Measurements from ENCODE around the gene ALDH1A1.

DNA sequence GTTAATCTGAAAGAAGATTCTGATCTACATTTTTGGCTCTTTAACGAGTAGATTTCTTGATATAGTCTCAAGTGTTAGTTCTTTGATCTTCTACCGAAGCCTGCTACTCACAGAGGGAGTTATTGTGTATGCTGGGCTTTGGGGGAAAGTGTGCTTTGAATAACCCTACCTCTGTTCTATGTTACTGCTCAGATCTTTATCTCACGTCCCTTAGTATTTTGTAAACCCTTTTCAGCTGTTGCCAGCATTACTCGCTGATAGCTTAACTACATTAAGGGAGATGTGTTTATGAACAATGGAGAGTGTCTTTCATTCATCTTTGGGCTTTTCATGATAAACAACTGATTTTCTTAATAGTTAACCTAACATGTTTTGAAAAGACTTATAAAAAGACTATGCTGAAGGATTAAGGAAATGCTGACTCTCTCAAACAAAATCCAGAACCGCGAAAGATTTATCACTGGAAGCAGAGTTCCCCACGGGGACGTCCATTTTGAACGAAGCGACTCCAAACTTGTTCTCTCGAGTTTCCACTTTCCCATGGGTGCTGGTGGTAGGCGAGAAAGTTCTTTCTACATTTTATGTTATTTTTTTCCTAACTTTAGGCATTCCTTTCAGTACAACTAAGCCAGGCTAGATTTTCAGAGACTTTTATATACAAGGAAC lies 27.9 kb upstream of the ALDH1A1 start:
- TF ChIP-seq, protein P1, sequence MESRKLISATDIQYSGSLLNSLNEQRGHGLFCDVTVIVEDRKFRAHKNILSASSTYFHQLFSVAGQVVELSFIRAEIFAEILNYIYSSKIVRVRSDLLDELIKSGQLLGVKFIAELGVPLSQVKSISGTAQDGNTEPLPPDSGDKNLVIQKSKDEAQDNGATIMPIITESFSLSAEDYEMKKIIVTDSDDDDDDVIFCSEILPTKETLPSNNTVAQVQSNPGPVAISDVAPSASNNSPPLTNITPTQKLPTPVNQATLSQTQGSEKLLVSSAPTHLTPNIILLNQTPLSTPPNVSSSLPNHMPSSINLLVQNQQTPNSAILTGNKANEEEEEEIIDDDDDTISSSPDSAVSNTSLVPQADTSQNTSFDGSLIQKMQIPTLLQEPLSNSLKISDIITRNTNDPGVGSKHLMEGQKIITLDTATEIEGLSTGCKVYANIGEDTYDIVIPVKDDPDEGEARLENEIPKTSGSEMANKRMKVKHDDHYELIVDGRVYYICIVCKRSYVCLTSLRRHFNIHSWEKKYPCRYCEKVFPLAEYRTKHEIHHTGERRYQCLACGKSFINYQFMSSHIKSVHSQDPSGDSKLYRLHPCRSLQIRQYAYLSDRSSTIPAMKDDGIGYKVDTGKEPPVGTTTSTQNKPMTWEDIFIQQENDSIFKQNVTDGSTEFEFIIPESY (IDR thresholded peaks at IDR 0.05; ENCODE audit: borderline replicate concordance, low read depth), result no peak
- TF ChIP-seq, protein P2, sequence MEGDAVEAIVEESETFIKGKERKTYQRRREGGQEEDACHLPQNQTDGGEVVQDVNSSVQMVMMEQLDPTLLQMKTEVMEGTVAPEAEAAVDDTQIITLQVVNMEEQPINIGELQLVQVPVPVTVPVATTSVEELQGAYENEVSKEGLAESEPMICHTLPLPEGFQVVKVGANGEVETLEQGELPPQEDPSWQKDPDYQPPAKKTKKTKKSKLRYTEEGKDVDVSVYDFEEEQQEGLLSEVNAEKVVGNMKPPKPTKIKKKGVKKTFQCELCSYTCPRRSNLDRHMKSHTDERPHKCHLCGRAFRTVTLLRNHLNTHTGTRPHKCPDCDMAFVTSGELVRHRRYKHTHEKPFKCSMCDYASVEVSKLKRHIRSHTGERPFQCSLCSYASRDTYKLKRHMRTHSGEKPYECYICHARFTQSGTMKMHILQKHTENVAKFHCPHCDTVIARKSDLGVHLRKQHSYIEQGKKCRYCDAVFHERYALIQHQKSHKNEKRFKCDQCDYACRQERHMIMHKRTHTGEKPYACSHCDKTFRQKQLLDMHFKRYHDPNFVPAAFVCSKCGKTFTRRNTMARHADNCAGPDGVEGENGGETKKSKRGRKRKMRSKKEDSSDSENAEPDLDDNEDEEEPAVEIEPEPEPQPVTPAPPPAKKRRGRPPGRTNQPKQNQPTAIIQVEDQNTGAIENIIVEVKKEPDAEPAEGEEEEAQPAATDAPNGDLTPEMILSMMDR (IDR thresholded peaks at IDR 0.05), result no peak
- TF ChIP-seq TCF12 (IDR thresholded peaks at IDR 0.05) (no peak), TAF1 (IDR thresholded peaks at IDR 0.05; ENCODE audit: borderline replicate concordance, low read depth, low read length) (no peak)
- TF ChIP-seq, protein P3, sequence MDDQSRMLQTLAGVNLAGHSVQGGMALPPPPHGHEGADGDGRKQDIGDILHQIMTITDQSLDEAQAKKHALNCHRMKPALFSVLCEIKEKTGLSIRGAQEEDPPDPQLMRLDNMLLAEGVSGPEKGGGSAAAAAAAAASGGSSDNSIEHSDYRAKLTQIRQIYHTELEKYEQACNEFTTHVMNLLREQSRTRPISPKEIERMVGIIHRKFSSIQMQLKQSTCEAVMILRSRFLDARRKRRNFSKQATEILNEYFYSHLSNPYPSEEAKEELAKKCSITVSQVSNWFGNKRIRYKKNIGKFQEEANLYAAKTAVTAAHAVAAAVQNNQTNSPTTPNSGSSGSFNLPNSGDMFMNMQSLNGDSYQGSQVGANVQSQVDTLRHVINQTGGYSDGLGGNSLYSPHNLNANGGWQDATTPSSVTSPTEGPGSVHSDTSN (IDR thresholded peaks at IDR 0.05), result no peak
